ENCODE data around the gene CNDP2.

- TF ChIP-seq EZH2 (optimal IDR thresholded peaks at IDR 0.05; ENCODE audit: low read depth, low read length) (no peak), CTCF (IDR thresholded peaks at IDR 0.05; ENCODE audit: low read length) (no peak)
Observed at GRCh38 chr18:74562775-74563174, 66.6 kb downstream of the CNDP2 start.

Measured in MM.1S (cell line).